HepG2 (cell line): ENCODE results near the gene ANKS4B. TPM values are rescaled to one million over a fixed set of nuclear protein-coding genes. Genes with fewer than 3 reads are reported as not detected.

Experiments used
- ATAC-seq: fragments of 200-7000 bp; cut with Tn5 transposase; 3 replicates; pipeline ENCODE4 v1.9.1; 2020; ENCODE audit warnings: mild to moderate bottlenecking, moderate library complexity
- BruUV-seq: library from RNA; stranded (reverse); fragments of 400-500 nt; replicated peaks from 2 replicates; lab custom pipeline; 2021; lab: Mats Ljungman, UMichigan
- CTCF ChIA-PET: fragments of 300-600 bp; formaldehyde crosslinking; extraction: SDS; loops from one replicate; lab custom pipeline; 2021; ENCODE audit warnings: low total read pairs, inconsistent platforms, low intra/inter-chr PET ratio; lab: Yijun Ruan, JAX
- POLR2A ChIA-PET: fragments of 350-600 bp; sonication (Branson Sonifier 250); formaldehyde crosslinking; loops from one replicate; lab custom pipeline; 2020; ENCODE audit warnings: antibody characterized with exemption, inconsistent platforms; lab: Yijun Ruan, JAX
- DNase-seq: peaks from one replicate; pipeline ENCODE4 v3.0.0-alpha.2; 2015; ENCODE audit warnings: low spot score
- FAIRE-seq: peaks from 3 replicates; lab custom pipeline; 2011; peaks lifted over from hg19 to GRCh38; lab: Jason Lieb, UNC
- H2AFZ ChIP-seq: one replicate; pipeline ENCODE4 v1.6.1; 2011; ENCODE audit warnings: low read length, inconsistent platforms
- H3K27ac ChIP-seq: fragments of 300-600 bp; 3 replicates; pipeline ENCODE4 v1.8.0; 2011; ENCODE audit warnings: mixed run types, mild to moderate bottlenecking, mixed read lengths, low read length, inconsistent platforms; ENCODE audit not compliant: insufficient read depth; ENCODE audit errors: extremely low read length
- H3K27me3 ChIP-seq, 2 experiments: fragments of 200-600 bp in 1 of 2; 2 replicates in 1 of 2; 3 replicates in 1 of 2; pipeline versions ENCODE4 v1.6.0 to v1.8.0; 2011; ENCODE audit warnings: low read length in 2 of 2, mild to moderate bottlenecking in 2 of 2, moderate library complexity in 2 of 2, inconsistent platforms in 1 of 2; ENCODE audit not compliant: insufficient read depth in 2 of 2, control insufficient read depth in 1 of 2
- H3K36me3 ChIP-seq, 2 experiments: fragments of 200-600 bp in 1 of 2; replicated peaks in 1 of 2; 2 replicates in 1 of 2; 3 replicates in 1 of 2; pipeline versions ENCODE4 v1.5.1 to v1.8.0; 2011; ENCODE audit warnings: low read length in 2 of 2, inconsistent platforms in 1 of 2; ENCODE audit not compliant: insufficient read depth in 2 of 2, control insufficient read depth in 1 of 2
- H3K4me1 ChIP-seq: 2 replicates; pipeline ENCODE4 v1.5.1; 2012; ENCODE audit warnings: low read length, inconsistent platforms; ENCODE audit not compliant: insufficient read depth
- H3K4me2 ChIP-seq: 2 replicates; pipeline ENCODE4 v1.6.0; 2011; ENCODE audit warnings: low read depth, low read length, inconsistent platforms
- H3K4me3 ChIP-seq, 3 experiments: fragments of 200-600 bp in 1 of 3; sonication (generic), shearing (Covaris generic) in 1 of 3; replicated peaks in 1 of 3; 2 replicates each; pipeline ENCODE4 v1.5.1; 2011 to 2016; ENCODE audit warnings: low read length in 3 of 3, inconsistent platforms in 2 of 3, low read depth in 2 of 3, mild to moderate bottlenecking in 2 of 3, control low read depth in 1 of 3, mixed read lengths in 1 of 3; ENCODE audit not compliant: insufficient read depth in 1 of 3
- H3K79me2 ChIP-seq: one replicate; pipeline ENCODE4 v1.6.1; 2011; ENCODE audit warnings: low read length, inconsistent platforms; ENCODE audit not compliant: insufficient read depth
- H3K9ac ChIP-seq: 2 replicates; pipeline ENCODE4 v1.6.0; 2011; ENCODE audit warnings: mild to moderate bottlenecking, low read depth, low read length, inconsistent platforms; ENCODE audit not compliant: insufficient read depth
- H3K9me3 ChIP-seq: 2 replicates; pipeline ENCODE4 v1.5.1; 2012; ENCODE audit warnings: mild to moderate bottlenecking, low read length
- H4K20me1 ChIP-seq: 2 replicates; pipeline ENCODE4 v1.6.0; 2011; ENCODE audit warnings: inconsistent platforms, mild to moderate bottlenecking, low read length, moderate library complexity; ENCODE audit not compliant: insufficient read depth
- ERF ChIP-seq: IDR thresholded peaks from 2 replicates; pipeline ENCODE4 v1.6.1; 2018; ENCODE audit warnings: missing biosample characterization, missing genetic modification reagents
- FUBP1 ChIP-seq: sonication (generic); formaldehyde crosslinking; IDR thresholded peaks from 2 replicates; pipeline ENCODE4 v1.5.1; 2020; ENCODE audit warnings: missing genetic modification reagents, mild to moderate bottlenecking, borderline replicate concordance
- HMGXB4 ChIP-seq, 2 experiments: sonication (generic) in 1 of 2; formaldehyde crosslinking in 1 of 2; IDR thresholded peaks; 2 replicates each; pipeline versions ENCODE4 v1.4.0 to v1.6.1; 2018 to 2020; ENCODE audit warnings: missing genetic modification reagents in 2 of 2, borderline replicate concordance in 1 of 2, low read depth in 1 of 2, mild to moderate bottlenecking in 1 of 2, missing biosample characterization in 1 of 2
- MED13 ChIP-seq: sonication (generic); formaldehyde crosslinking; IDR thresholded peaks from 2 replicates; pipeline ENCODE4 v1.5.0; 2020; ENCODE audit warnings: missing genetic modification reagents
- MXD3 ChIP-seq: IDR thresholded peaks from 2 replicates; pipeline ENCODE4 v1.6.1; 2016; ENCODE audit warnings: mild to moderate bottlenecking, missing biosample characterization, missing genetic modification reagents
- POLR2G ChIP-seq: fragments of 200-400 bp; formaldehyde crosslinking; IDR thresholded peaks from 2 replicates; pipeline ENCODE4 v1.6.1; 2018; ENCODE audit warnings: mild to moderate bottlenecking, low read depth, low read length, moderate library complexity
- ZBTB38 ChIP-seq: sonication (generic); formaldehyde crosslinking; IDR thresholded peaks from 2 replicates; pipeline ENCODE4 v1.5.1; 2020; ENCODE audit warnings: mild to moderate bottlenecking, missing genetic modification reagents
- ZMYM3 ChIP-seq: sonication (generic); formaldehyde crosslinking; IDR thresholded peaks from 2 replicates; pipeline ENCODE4 v1.5.1; 2020; ENCODE audit warnings: mild to moderate bottlenecking, missing genetic modification reagents
- ZNF121 ChIP-seq: sonication (generic); formaldehyde crosslinking; IDR thresholded peaks from 2 replicates; pipeline ENCODE4 v1.5.0; 2020; ENCODE audit warnings: mild to moderate bottlenecking, missing genetic modification reagents
- ZNF180 ChIP-seq: sonication (generic); formaldehyde crosslinking; IDR thresholded peaks from 2 replicates; pipeline ENCODE4 v1.4.0; 2020; ENCODE audit warnings: low read depth, missing genetic modification reagents, borderline replicate concordance
- ZNF350 ChIP-seq: sonication (generic); formaldehyde crosslinking; IDR thresholded peaks from 2 replicates; pipeline ENCODE4 v1.4.0; 2020; ENCODE audit warnings: mild to moderate bottlenecking, low read depth, missing genetic modification reagents, borderline replicate concordance
- ZNF446 ChIP-seq: sonication (generic); formaldehyde crosslinking; IDR thresholded peaks from 2 replicates; pipeline ENCODE4 v1.5.0; 2020; ENCODE audit warnings: mild to moderate bottlenecking, missing genetic modification reagents
- WGBS: methylation state at CpG from one replicate; pipeline ENCODE4 v1.1.6; 2017; ENCODE audit warnings: low lambda C conversion rate; 5-methylcytosine and 5-hydroxymethylcytosine counted together
- in situ Hi-C: cut with HindIII; loops from 2 replicates; pipeline ENCODE4 v1.10.0; 2017; ENCODE audit warnings: low pct_unique_long_range_greater_than_20kb; ENCODE audit not compliant: extremely low pct_ligation_motif_present
- intact Hi-C: fragments of 100-400 bp; cut with micrococcal nuclease; formaldehyde crosslinking; loops from one replicate; pipeline ENCODE4 v1.10.0; 2022; ENCODE audit not compliant: unreplicated experiment
- polyA plus RNA-seq, 8 experiments: library from polyadenylated mRNA; depleted of rRNA in 3 of 8; stranded (reverse) in 7 of 8; unstranded in 1 of 8; fragments of >200 nt; fragmentation: Illumina TruSeq in 4 of 8; extraction: Trizol in 4 of 8; gene quantifications; 2 replicates each; pipeline versions ENCODE4 v1.2.1 to v1.2.3, GENCODE V29; 2011 to 2016; ENCODE audit warnings: low read depth in 4 of 8, missing spikeins in 1 of 8, mixed read lengths in 1 of 8; ENCODE audit not compliant: insufficient read depth in 1 of 8
- total RNA-seq, 5 experiments: library from RNA; depleted of rRNA; stranded (reverse); fragments of >200 nt; fragmentation: Illumina TruSeq; extraction: Trizol; gene quantifications; 2 replicates each; pipeline ENCODE4 v1.2.3, GENCODE V29; 2016; ENCODE audit warnings: low read depth in 1 of 5

ANKS4B gene
- total and polyA plus RNA-seq, 2 of the 13 experiments (the other 11 are each of a cell fraction or from before 2014, with no cell fraction given): 6.5 to 30.0 TPM

- no peak overlapping the region for H3K4me2 ChIP-seq
- WGBS: 95% methylated on average over 4 of the region's 4 CpGs
- H3K27ac ChIP-seq: no peak overlapping the region
- intact Hi-C loops (no loop called here), in situ Hi-C loops (no loop called here)
- peaks cover 0 to 4% of the 10 kb centered on the region in 2 experiments; a peak in 2 of 5 replicates for H3K36me3 ChIP-seq
- H3K4me1 ChIP-seq: peaks cover 40% of the 10 kb centered on the region
- no peaks in the 10 kb centered on the region for H4K20me1 ChIP-seq
- ATAC-seq: no peak
- CTCF ChIA-PET: no interaction called here
- no peak overlapping the region for H2AFZ ChIP-seq
- no peak overlapping the region for H3K9ac ChIP-seq
- TF ChIP-seq ZBTB38 (CRISPR knock-in tag) (no peak), ZNF180 (no peak), ZMYM3 (CRISPR knock-in tag) (0 out of 2 replicates have a peak, but pooled peaks have one; percentile 26), ZNF121 (CRISPR knock-in tag) (peak; percentile 92), ZNF350 (0 out of 2 replicates have a peak, but pooled peaks have one; percentile 34), POLR2G (0 out of 2 replicates have a peak, but pooled peaks have one; percentile 29)
- no peak for FAIRE-seq
- no peaks in the 10 kb centered on the region for H3K9me3 ChIP-seq
- H3K4me3 ChIP-seq: no peak overlapping the region
- H3K27me3 ChIP-seq: no peaks in the 10 kb centered on the region
- BruUV-seq: no TSS peak
- DNase-seq: no peak
- POLR2A ChIA-PET: interaction anchor here (1.5 to 2.8 kb wide), 2 partner anchors 23 to 69 kb away, joined by 3 to 14 read pairs; partner anchors contain the start of gene ANKS4B
- no peaks in the 10 kb centered on the region for H3K79me2 ChIP-seq
Observed at GRCh38 chr16:21257284-21257683, 23.8 kb downstream of the ANKS4B start.

- in situ Hi-C loops: no loop called here
- FAIRE-seq: peak; percentile 100
- ATAC-seq: peak; percentile 93
- 0 out of 2 replicates have a peak, but pooled peaks have one; percentile 58 for TF ChIP-seq MXD3 (CRISPR knock-in tag)
- peak; percentile 49 to 64; a peak in 2 of 4 replicates for TF ChIP-seq HMGXB4 (CRISPR knock-in tag; IDR thresholded peaks at IDR 0.05; ENCODE audit: borderline replicate concordance in 1 of 2, low read depth in 1 of 2)
- TF ChIP-seq ERF (CRISPR knock-in tag): peak; percentile 94
- TF ChIP-seq FUBP1: no peak
- TF ChIP-seq MED13 (CRISPR knock-in tag): no peak
- no peak for TF ChIP-seq ZNF446 (CRISPR knock-in tag)
Observed at GRCh38 chr16:21260870-21261791, 27.6 kb downstream of the ANKS4B start.

More at GRCh38 chr16:21260870-21261791, 27.6 kb downstream of the ANKS4B start:
- H3K4me1 ChIP-seq: peaks cover 75% of the 10 kb centered on the region
- no peaks in the 10 kb centered on the region for H4K20me1 ChIP-seq
- intact Hi-C loops: loop anchor here (1.0 to 2.0 kb wide), 3 partner anchors 14 to 73 kb away; partner anchors contain the start of gene ANKS4B
- H3K36me3 ChIP-seq: no peaks in the 10 kb centered on the region
- CTCF ChIA-PET: no interaction called here
- POLR2A ChIA-PET: interaction anchor here (0.9 to 2.8 kb wide), 15 partner anchors 9 to 100 kb away, joined by 3 to 34 read pairs (median 4); partner anchors contain the start of gene ANKS4B
- peak overlapping the region; percentile 84 for H3K27ac ChIP-seq
- peak overlapping the region; percentile 0 to 39 (median 13); a peak in 2 of 6 replicates for H3K4me3 ChIP-seq
- BruUV-seq: TSS peak; percentile 61
- peak overlapping the region; percentile 76 for H3K4me2 ChIP-seq
- no peak overlapping the region for H2AFZ ChIP-seq
- no peaks in the 10 kb centered on the region for H3K9me3 ChIP-seq
- H3K79me2 ChIP-seq: no peaks in the 10 kb centered on the region
- DNase-seq: peak; percentile 99
- 6% methylated on average over 9 of the region's 9 CpGs for WGBS
- no peaks in the 10 kb centered on the region for H3K27me3 ChIP-seq
- peak overlapping the region; percentile 63 for H3K9ac ChIP-seq
